IPS-20b (cell line): ENCODE measurements around the gene LPAR1.
A peak's percentile ranks its signal among the peaks of the same experiment; 100 is the strongest.
"Not testable (repeated sequence)": the region's sequence is repeated elsewhere in the genome, so short reads cannot be mapped to it uniquely, and the experiment has no call there.

ENCODE experiments used
- H3K27ac ChIP-seq: one replicate; pipeline ENCODE4 v1.5.1; 2013; ENCODE audit warnings: low read length
- H3K27me3 ChIP-seq: 2 replicates; pipeline ENCODE4 v1.6.1; 2013; ENCODE audit warnings: mild to moderate bottlenecking, low read length, inconsistent platforms; ENCODE audit not compliant: insufficient read depth
- H3K36me3 ChIP-seq: 2 replicates; pipeline ENCODE4 v1.6.1; 2013; ENCODE audit warnings: low read depth, mild to moderate bottlenecking, inconsistent platforms, low read length, moderate library complexity; ENCODE audit not compliant: insufficient read depth
- H3K4me1 ChIP-seq: 2 replicates; pipeline ENCODE4 v1.6.1; 2013; ENCODE audit warnings: mild to moderate bottlenecking, control low read depth, inconsistent platforms, low read length, moderate library complexity; ENCODE audit not compliant: insufficient read depth
- H3K4me3 ChIP-seq: 2 replicates; pipeline ENCODE4 v1.5.1; 2013; ENCODE audit warnings: mild to moderate bottlenecking, low read length, inconsistent platforms
- H3K9ac ChIP-seq: 2 replicates; pipeline ENCODE4 v1.6.1; 2013; ENCODE audit warnings: low read depth, mild to moderate bottlenecking, inconsistent platforms, low read length, moderate library complexity
- H3K9me3 ChIP-seq: 2 replicates; pipeline ENCODE4 v1.6.1; 2013; ENCODE audit warnings: mild to moderate bottlenecking, low read depth, low read length, inconsistent platforms; ENCODE audit not compliant: insufficient read depth

The LPAR1 gene

DNA sequence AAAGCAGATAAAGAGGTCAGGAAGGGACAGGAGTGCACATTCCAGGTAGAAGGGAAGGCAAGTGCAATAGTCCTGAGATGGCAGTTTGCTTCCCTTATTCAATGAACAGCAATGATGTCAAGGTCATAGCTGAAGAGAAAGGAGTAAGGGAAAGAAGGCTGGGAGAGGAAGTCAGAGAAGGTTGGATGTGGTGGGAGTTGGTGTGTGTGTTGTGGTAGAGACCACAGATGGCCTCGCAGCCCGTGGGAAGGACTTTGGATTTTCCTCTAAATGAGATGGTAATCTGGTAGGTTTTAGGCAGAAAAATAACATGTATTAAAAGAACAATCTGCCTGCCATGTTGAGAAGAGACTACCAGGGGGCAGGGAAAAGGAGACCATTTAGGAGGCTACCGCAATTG is 25.1 kb upstream of the LPAR1 start:
- no peaks in the 10 kb centered on the region for H3K4me1 ChIP-seq
- H3K27me3 ChIP-seq, result no peaks in the 10 kb centered on the region
- H3K9ac ChIP-seq, result no peak overlapping the region
- H3K9me3 ChIP-seq, result no peaks in the 10 kb centered on the region
- no peak overlapping the region for H3K4me3 ChIP-seq
- no peak overlapping the region for H3K27ac ChIP-seq
- H3K36me3 ChIP-seq, result no peaks in the 10 kb centered on the region

DNA sequence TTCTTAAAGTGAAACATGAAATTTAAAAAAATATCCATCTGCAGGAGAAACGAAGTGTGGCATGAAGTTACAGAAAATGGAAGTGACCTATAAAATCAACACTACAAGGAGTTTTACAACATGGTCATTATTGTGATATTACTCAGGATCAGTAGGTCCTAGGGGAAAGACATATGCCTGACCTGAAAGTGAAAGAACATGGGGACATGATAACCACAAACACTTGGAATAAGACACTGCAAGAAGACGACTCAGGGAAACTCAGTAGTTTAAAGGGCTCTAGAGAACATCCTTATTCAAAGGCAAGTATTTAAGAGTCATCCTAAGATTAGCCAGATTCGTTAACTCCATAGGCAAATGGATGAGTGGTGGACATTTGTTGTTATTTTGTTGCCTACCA is 19.9 kb upstream of the LPAR1 start:
- Histone ChIP-seq H3K9ac (no peak overlapping the region), H3K27ac (no peak overlapping the region), H3K36me3 (no peaks in the 10 kb centered on the region), H3K4me3 (no peak overlapping the region), H3K9me3 (no peaks in the 10 kb centered on the region), H3K27me3 (no peaks in the 10 kb centered on the region), H3K4me1 (no peaks in the 10 kb centered on the region)

- Histone ChIP-seq H3K36me3 (no peaks in the 10 kb centered on the region), H3K27ac (no peak overlapping the region), H3K9ac (no peak overlapping the region), H3K4me1 (no peaks in the 10 kb centered on the region), H3K27me3 (no peaks in the 10 kb centered on the region), H3K9me3 (no peaks in the 10 kb centered on the region), H3K4me3 (no peak overlapping the region)
Measured at GRCh38 chr9:111056538-111056937, 18.3 kb upstream of the LPAR1 start.

GRCh38 chr9:111052791-111053190 is 14.5 kb upstream of the LPAR1 start:
- Histone ChIP-seq H3K4me1 (no peaks in the 10 kb centered on the region), H3K27me3 (no peaks in the 10 kb centered on the region), H3K9me3 (no peaks in the 10 kb centered on the region), H3K4me3 (no peak overlapping the region), H3K27ac (no peak overlapping the region), H3K36me3 (no peaks in the 10 kb centered on the region), H3K9ac (no peak overlapping the region)

- no peaks in the 10 kb centered on the region for H3K27me3 ChIP-seq
- H3K9ac ChIP-seq, result no peak overlapping the region
- H3K27ac ChIP-seq, result no peak overlapping the region
- H3K4me3 ChIP-seq, result no peak overlapping the region
- no peaks in the 10 kb centered on the region for H3K4me1 ChIP-seq
- no peaks in the 10 kb centered on the region for H3K9me3 ChIP-seq
- no peaks in the 10 kb centered on the region for H3K36me3 ChIP-seq
Measured at GRCh38 chr9:111051400-111051799, 13.1 kb upstream of the LPAR1 start.

GRCh38 chr9:111050819-111051218 is 12.5 kb upstream of the LPAR1 start:
- no peaks in the 10 kb centered on the region for H3K4me1 ChIP-seq
- H3K4me3 ChIP-seq, result no peak overlapping the region
- no peak overlapping the region for H3K27ac ChIP-seq
- H3K9me3 ChIP-seq, result no peaks in the 10 kb centered on the region
- no peak overlapping the region for H3K9ac ChIP-seq
- H3K36me3 ChIP-seq, result no peaks in the 10 kb centered on the region
- H3K27me3 ChIP-seq, result no peaks in the 10 kb centered on the region

DNA sequence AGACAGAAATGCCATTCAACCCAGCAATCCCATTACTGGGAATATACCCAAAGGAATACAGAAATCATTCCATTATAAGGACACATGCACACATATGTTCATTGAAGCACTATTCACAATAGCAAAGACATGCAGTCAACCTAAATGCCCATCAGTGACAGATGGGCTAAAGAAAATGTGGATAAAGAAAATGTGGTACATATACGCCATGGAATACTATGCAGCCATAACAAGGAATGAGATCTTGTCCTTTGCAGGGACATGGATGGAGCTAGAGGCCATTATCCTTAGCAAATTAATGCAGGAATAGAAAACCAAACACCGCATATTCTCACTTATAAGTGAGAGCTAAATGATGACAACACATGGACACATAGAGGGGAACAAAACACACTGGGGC is 9.0 kb upstream of the LPAR1 start:
- H3K9me3 ChIP-seq, H3K9ac ChIP-seq, H3K4me3 ChIP-seq, H3K27me3 ChIP-seq, H3K4me1 ChIP-seq, H3K27ac ChIP-seq, H3K36me3 ChIP-seq: not testable (repeated sequence)

DNA sequence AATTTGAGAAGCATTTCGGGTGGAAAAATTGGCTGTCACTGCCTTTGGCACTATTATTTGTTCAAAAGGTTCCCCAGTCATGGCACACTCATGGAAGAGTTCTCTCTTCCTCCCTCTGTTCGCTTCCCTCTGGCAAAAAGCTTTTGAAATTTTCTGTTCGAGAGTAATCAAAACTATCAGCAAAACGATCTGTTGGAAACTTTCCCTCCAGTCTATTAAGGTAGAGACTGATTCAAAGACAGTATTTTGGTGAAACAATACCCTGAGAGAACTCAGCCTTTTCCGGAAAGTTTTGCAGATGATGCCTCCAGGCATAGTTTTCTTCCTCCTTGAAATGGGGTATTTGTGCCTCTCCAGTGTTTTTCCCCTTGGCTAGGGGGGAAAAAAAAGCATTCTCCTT is 3.6 kb upstream of the LPAR1 start:
- Histone ChIP-seq H3K27me3 (peaks cover 32% of the 10 kb centered on the region), H3K4me1 (peaks cover 8% of the 10 kb centered on the region), H3K9ac (no peak overlapping the region), H3K36me3 (no peaks in the 10 kb centered on the region), H3K9me3 (no peaks in the 10 kb centered on the region), H3K4me3 (no peak overlapping the region), H3K27ac (no peak overlapping the region)

DNA sequence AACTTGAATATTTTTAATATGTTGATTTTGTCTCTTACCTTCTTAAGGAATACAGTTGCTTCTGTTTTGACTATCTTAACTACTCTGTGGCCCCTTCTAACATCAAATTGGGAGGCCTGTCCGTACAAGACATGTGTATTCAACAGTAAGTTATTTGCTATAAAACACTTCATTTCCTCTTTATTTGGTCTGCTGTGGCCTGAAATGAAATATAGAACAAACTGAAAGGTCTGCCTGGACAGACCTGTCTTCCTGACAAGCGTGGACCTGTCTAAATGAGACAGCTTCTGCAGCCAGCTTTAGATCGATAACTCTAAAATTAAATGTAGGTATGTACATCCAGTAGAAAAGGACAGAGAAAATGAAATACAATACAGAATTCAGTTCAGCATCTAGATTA is 2.2 kb upstream of the LPAR1 start:
- H3K27ac ChIP-seq, result no peak overlapping the region
- H3K9ac ChIP-seq, result no peak overlapping the region
- no peaks in the 10 kb centered on the region for H3K9me3 ChIP-seq
- no peaks in the 10 kb centered on the region for H3K36me3 ChIP-seq
- no peak overlapping the region for H3K4me3 ChIP-seq
- peaks cover 44% of the 10 kb centered on the region for H3K27me3 ChIP-seq
- peaks cover 17% of the 10 kb centered on the region for H3K4me1 ChIP-seq

DNA sequence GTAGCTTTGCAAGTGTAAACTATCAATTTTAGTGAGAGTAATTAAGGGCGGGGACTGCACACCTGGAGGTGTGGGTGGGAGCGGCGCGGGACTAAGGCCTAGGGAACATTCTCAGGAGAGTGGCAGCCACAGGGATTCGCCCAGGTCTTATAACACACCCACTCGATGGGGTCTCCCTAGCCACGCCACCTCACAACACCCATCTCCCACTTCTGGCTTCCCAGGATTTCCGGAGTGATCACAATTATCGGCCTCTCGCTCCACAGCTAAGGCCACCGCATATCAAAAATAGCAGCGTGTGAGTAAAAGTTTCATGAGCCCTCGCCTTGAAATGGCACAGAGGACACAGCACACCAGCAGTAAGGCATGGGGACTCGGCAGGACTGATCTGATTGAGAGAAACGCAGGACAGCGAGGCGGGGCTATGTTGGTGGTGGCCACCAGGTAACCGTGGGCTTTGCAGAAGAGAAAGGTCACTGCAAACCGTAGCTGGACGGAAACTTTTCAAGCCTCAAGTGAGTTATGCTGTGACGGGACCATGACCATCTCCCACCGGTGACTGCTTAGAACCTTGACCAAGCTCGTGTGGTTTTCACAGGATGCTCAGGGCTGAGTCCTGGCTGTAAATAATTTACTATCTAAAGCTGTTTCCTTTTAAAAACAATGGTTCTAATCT is 1.1 kb upstream of the LPAR1 start:
- H3K9me3 ChIP-seq, result no peaks in the 10 kb centered on the region
- peaks cover 49% of the 10 kb centered on the region for H3K27me3 ChIP-seq
- no peak overlapping the region for H3K27ac ChIP-seq
- no peaks in the 10 kb centered on the region for H3K36me3 ChIP-seq
- H3K4me3 ChIP-seq, result peak overlapping the region; percentile 58
- H3K4me1 ChIP-seq, result peaks cover 18% of the 10 kb centered on the region
- no peak overlapping the region for H3K9ac ChIP-seq

- peak overlapping the region; percentile 30; the same call in 1 of the 2 replicates for H3K9ac ChIP-seq
- H3K36me3 ChIP-seq, result no peaks in the 10 kb centered on the region
- peaks cover 49% of the 10 kb centered on the region for H3K27me3 ChIP-seq
- H3K27ac ChIP-seq, result no peak overlapping the region
- no peaks in the 10 kb centered on the region for H3K9me3 ChIP-seq
- H3K4me1 ChIP-seq, result peaks cover 18% of the 10 kb centered on the region
- peak overlapping the region; percentile 68 for H3K4me3 ChIP-seq
Measured at GRCh38 chr9:111037708-111038330, 451 bp downstream of the LPAR1 start.

DNA sequence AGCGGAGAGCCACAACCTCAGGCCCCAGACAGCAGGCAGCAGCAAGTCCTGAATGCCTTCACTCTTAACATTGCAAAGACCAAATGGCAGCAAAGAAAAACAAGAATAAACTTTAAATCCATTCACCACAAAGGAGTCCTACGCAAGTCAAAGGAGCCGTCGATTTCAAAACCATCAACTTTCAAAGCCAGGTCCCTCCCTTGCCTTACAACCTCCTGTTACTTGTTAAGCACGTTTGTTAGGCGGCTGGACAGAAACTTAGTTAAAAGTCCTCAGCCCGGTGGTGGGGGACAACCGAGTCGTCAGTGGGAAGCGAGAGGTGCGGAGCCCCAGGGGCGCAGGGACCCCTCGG is 938 bp downstream of the LPAR1 start:
- no peaks in the 10 kb centered on the region for H3K36me3 ChIP-seq
- H3K4me1 ChIP-seq, result peaks cover 20% of the 10 kb centered on the region
- H3K9me3 ChIP-seq, result no peaks in the 10 kb centered on the region
- H3K27me3 ChIP-seq, result peaks cover 49% of the 10 kb centered on the region
- H3K4me3 ChIP-seq, result peak overlapping the region; percentile 68
- peak overlapping the region; percentile 30; the same call in 1 of the 2 replicates for H3K9ac ChIP-seq
- H3K27ac ChIP-seq, result no peak overlapping the region
